ENCODE measurements around the gene CBFA2T3.

The CBFA2T3 gene

DNA sequence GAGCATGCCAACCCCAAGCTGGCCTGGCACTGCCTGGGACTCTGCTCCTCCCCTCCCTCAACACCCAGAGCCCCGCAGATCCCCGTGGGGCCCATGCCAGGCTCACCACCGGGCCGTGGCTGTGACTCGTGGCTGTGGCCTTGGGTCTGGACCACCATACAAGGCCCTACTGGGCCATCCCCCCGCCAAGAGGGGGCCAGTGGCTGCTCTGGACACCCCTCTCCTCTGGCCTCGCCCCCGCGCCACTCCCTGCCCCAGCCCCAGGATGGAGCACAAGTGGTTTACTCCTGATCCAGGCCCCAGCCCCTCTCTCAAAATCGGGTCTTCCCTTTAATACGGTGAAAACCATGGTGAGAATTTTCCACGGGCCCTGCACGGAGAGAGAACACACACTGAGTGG, 113.6 kb downstream of the CBFA2T3 start:
- H3K4me3 ChIP-seq (ENCODE audit: low read depth, low read length) = no peak overlapping the region
- in situ Hi-C loops (cut with HindIII; ENCODE audit: low sequenced_read_pairs) = loop anchor here (25.0 kb wide), 1 partner anchor 101 kb away; no protein-coding TSS in a partner anchor
- TF ChIP-seq, protein P1, sequence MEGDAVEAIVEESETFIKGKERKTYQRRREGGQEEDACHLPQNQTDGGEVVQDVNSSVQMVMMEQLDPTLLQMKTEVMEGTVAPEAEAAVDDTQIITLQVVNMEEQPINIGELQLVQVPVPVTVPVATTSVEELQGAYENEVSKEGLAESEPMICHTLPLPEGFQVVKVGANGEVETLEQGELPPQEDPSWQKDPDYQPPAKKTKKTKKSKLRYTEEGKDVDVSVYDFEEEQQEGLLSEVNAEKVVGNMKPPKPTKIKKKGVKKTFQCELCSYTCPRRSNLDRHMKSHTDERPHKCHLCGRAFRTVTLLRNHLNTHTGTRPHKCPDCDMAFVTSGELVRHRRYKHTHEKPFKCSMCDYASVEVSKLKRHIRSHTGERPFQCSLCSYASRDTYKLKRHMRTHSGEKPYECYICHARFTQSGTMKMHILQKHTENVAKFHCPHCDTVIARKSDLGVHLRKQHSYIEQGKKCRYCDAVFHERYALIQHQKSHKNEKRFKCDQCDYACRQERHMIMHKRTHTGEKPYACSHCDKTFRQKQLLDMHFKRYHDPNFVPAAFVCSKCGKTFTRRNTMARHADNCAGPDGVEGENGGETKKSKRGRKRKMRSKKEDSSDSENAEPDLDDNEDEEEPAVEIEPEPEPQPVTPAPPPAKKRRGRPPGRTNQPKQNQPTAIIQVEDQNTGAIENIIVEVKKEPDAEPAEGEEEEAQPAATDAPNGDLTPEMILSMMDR (IDR thresholded peaks at IDR 0.05; ENCODE audit: low read depth, low read length, missing control alignments) = no peak
- no peak for DNase-seq (ENCODE audit: low read depth)

DNA sequence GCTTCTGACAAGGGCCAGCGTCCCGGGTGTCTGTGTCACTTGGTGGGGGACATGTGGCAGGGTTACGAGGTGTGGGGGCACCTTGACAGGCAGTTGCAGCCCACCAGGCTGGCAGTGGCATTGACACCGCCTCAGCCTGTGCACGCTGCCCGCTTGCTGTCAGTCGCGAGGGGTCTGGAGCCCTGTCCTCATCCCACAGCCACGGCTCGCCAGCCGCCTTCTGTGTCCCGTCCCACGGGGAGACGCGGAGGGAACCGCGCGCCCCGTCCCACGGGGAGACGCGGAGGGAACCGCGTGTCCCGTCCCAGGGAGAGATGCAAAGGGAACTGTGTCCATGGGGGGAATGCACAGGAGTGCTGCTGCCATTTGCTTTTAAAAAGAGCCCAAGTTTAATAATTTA, 114.0 kb downstream of the CBFA2T3 start:
- DNase-seq (ENCODE audit: low read depth) = no peak
- no peak overlapping the region for H3K4me3 ChIP-seq (ENCODE audit: low read depth, low read length)
- in situ Hi-C loops (cut with HindIII; ENCODE audit: low sequenced_read_pairs) = loop anchor here (25.0 kb wide), 1 partner anchor 101 kb away; no protein-coding TSS in a partner anchor
- TF ChIP-seq, protein P1 (IDR thresholded peaks at IDR 0.05; ENCODE audit: low read depth, low read length, missing control alignments) = no peak

DNA sequence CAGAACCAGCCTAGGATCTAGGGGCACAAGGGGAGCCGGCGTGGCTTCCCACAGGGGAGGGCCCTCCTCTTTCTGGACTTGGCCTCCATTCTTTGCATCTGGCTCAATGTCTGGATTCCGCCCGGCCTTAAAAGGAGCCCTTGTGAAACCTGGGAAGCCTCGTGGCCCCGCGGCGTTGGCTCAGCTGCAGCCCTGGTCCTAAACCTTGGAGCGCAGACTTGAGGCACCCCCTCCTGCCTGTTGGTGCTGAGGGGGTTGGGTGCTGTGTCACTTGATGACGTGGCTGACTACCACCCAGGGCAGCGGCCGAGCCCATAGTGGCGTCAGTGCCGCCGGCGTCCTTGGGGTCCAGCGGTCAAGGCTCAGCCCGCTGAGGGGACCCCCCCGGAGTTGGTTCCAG, 115.6 kb downstream of the CBFA2T3 start:
- DNase-seq (ENCODE audit: low read depth) = no peak
- TF ChIP-seq, protein P1 (IDR thresholded peaks at IDR 0.05; ENCODE audit: low read depth, low read length, missing control alignments) = no peak
- no peak overlapping the region for H3K4me3 ChIP-seq (ENCODE audit: low read depth, low read length)
- in situ Hi-C loops (cut with HindIII; ENCODE audit: low sequenced_read_pairs) = loop anchor here (25.0 kb wide), 1 partner anchor 99 kb away; no protein-coding TSS in a partner anchor

DNA sequence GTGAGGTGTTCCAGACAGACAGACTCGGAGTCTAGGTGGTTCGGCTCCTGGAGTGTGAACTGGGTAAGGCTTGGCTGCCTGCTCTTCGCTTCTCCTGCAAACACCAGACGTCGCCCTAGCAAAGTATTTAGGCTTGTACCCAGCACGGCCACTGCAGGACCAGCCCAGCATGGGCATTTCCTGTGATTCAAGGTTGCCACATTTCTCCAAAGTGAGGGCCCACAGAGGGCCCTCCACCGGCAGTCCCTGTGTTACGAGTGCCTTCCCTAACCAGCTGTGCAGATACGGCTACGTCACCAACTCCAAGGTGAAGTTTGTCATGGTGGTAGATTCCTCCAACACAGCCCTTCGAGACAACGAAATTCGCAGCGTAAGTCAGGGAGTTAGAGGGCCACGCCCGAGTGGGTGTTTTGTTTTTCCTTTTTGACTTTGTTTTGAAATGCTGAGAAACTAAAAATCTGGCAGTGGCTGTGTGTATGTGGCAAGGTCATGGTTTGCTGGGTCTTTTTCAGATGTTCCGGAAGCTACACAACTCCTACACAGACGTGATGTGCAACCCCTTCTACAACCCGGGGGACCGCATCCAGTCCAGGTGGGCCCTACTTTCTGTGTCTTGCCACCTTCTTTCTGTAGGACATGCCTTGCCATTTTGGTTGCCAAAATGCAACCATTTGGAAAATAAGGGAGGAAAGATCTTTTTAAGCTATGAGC, 117.5 kb downstream of the CBFA2T3 start:
- DNase-seq (ENCODE audit: low read depth) = no peak
- no peak overlapping the region for H3K4me3 ChIP-seq (ENCODE audit: low read depth, low read length)
- TF ChIP-seq, protein P1 (IDR thresholded peaks at IDR 0.05; ENCODE audit: low read depth, low read length, missing control alignments) = no peak
- in situ Hi-C loops (cut with HindIII; ENCODE audit: low sequenced_read_pairs) = loop anchor here (25.0 kb wide), 1 partner anchor 97 kb away; no protein-coding TSS in a partner anchor

DNA sequence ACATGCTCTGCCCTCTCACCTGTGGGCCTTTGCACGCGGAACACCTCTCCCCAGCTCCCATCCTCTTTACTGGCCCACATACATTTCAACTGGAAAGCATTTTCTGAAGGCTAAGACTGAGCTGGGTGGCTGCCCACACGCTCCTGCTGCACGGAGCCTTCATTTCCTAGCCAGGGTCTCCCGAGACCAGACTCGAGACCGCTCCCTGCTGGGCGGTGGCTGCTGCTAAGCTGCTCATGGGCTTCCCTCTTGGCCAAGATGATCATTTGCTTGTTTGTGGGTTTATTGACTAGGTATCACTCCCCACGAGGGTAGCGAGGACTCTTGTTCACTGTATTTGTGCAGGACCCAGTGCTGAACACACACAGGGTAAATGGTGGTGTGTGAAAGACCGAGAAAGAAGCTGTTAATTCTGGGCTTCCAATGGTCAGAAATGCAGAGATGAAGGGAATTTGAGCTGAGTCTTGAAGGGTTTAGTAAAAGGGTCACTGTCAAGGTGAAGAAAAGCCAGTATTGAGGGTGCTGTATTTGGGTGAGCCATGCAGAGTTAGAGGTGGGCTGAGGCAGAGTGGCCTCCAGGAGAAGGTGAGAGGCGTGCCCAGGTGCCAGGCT, 119.2 kb downstream of the CBFA2T3 start:
- peak overlapping the region; percentile 80 for H3K4me3 ChIP-seq (ENCODE audit: low read depth, low read length)
- DNase-seq (ENCODE audit: low read depth) = peak; percentile 51
- TF ChIP-seq, protein P1 (IDR thresholded peaks at IDR 0.05; ENCODE audit: low read depth, low read length, missing control alignments) = peak; percentile 81
- in situ Hi-C loops (cut with HindIII; ENCODE audit: low sequenced_read_pairs) = loop anchor here (25.0 kb wide), 1 partner anchor 96 kb away; no protein-coding TSS in a partner anchor

DNA sequence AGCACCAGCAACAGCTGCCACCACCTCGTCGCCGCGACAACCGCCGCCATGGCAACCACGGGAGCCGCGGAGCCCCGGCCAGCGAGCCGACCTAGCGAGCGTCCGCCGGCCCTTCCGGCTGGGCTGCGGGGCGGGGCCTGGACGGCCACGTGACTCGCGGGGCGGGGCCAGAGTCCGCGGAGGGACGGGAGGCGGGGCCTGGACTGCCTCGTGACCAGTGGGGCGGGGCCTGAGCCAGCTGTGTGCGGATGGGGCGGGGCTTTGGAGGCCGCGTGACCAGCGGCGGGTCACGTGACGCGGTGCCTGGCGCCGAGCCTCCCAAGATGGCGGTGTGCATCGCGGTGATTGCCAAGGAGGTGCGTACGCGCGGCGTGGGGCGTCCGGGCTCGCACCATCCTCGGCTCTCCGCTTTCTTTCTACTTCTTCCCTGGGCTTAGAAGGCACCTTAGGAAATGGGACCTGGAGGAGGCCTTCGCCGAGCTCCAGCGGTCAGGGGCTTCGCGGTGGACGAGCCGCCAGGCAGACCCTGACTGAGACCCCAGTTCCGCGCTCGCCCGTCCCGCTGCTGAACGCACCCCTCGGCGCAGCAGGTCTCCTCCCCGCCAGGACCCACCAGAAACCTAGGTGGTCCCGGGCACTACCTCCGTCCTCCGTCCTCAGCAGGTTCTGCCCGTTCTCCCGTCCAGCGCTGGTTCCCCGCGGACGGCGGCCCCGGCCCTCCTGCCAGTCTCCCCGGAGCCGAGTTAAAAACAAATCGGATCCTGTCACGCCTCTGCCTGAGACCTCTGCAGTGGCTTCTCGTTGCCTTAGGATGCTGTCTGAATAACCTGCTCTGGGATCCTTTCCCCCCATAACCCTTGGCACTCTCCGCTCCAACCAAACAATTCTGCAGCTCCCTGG, 119.9 kb downstream of the CBFA2T3 start, which contains the start of the genes GALNS and TRAPPC2L:
Gene GALNS (minus strand): TSS at position 120 of the 900 bp plus-strand sequence. CDS start 70 bp downstream, at position 50.
Gene TRAPPC2L (plus strand): TSS at position 300 of the 900 bp plus-strand sequence. CDS start 24 bp downstream, at position 324.
- H3K4me3 ChIP-seq (ENCODE audit: low read depth, low read length) = peak within 1 kb of the TSS; percentile 80
- in situ Hi-C loops (cut with HindIII; ENCODE audit: low sequenced_read_pairs) = loop anchor here (25.0 kb wide), 1 partner anchor 95 kb away; no protein-coding TSS in a partner anchor
- TF ChIP-seq, protein P1 (IDR thresholded peaks at IDR 0.05; ENCODE audit: low read depth, low read length, missing control alignments) = no peak
- DNase-seq (ENCODE audit: low read depth) = peak; percentile 84
